ENCODE results near the gene FGG. TPM values are rescaled to one million over a fixed set of nuclear protein-coding genes. Genes with fewer than 3 reads are reported as not detected.

The FGG gene
- total RNA-seq, 4 donors from 2014 or later, result not detected

DNA sequence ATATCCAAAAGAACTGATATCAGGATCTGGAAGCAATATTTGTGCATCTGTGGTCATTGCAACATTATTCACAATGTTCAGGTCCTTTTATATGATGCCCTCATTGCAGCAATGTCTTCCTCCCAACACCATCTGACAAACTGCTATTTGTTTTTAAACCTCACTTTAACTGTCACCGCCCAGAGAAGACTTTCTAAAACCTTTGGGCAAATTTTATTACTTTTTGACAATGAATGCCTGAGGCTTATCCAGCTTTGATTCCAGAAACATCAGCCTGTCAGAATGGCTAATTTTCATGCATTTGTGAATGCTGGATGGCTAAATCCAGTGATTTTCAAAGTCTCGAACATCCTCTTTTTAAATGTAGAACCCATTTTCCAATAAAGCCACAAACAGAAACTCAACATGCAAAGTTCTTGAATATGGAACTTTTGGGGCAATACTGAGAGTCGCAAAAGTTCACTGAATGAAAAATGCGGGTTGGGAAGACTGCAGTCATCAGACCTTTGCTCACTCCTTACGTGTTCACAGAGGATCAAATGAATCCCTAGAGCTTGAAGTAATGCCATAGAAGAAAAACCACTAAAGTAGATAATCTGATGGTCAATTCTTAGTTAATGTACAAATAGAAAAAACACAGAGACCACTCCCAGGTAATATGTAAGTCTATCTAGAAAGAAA is 39.1 kb downstream of the FGG start:
- intact Hi-C loops (cut with DNase I; ENCODE audit: low total_unique reads), result no loop called here
- DNase-seq, result no peak

DNA sequence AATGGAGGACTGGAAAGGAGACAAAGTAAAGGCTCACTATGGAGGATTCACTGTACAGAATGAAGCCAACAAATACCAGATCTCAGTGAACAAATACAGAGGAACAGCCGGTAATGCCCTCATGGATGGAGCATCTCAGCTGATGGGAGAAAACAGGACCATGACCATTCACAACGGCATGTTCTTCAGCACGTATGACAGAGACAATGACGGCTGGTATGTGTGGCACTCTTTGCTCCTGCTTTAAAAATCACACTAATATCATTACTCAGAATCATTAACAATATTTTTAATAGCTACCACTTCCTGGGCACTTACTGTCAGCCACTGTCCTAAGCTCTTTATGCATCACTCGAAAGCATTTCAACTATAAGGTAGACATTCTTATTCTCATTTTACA is 42.9 kb downstream of the FGG start:
- Histone ChIP-seq H3K4me3 (no peak overlapping the region), H3K4me1 (no peaks in the 10 kb centered on the region), H3K27me3 (no peaks in the 10 kb centered on the region), H3K27ac (no peak overlapping the region), H3K36me3 (no peaks in the 10 kb centered on the region), H3K9me3 (no peaks in the 10 kb centered on the region)
- 91% methylated on average over 5 of the region's 5 CpGs for WGBS, 2 donors (ENCODE audit: low coverage in 1 of 2)
- TF ChIP-seq POLR2AphosphoS5 (IDR thresholded peaks at IDR 0.05) (no peak), POLR2A (IDR thresholded peaks at IDR 0.05) (no peak), EP300 (IDR thresholded peaks at IDR 0.05; ENCODE audit: low read depth) (no peak)
- TF ChIP-seq, protein P1, sequence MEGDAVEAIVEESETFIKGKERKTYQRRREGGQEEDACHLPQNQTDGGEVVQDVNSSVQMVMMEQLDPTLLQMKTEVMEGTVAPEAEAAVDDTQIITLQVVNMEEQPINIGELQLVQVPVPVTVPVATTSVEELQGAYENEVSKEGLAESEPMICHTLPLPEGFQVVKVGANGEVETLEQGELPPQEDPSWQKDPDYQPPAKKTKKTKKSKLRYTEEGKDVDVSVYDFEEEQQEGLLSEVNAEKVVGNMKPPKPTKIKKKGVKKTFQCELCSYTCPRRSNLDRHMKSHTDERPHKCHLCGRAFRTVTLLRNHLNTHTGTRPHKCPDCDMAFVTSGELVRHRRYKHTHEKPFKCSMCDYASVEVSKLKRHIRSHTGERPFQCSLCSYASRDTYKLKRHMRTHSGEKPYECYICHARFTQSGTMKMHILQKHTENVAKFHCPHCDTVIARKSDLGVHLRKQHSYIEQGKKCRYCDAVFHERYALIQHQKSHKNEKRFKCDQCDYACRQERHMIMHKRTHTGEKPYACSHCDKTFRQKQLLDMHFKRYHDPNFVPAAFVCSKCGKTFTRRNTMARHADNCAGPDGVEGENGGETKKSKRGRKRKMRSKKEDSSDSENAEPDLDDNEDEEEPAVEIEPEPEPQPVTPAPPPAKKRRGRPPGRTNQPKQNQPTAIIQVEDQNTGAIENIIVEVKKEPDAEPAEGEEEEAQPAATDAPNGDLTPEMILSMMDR (IDR thresholded peaks at IDR 0.05), result no peak
- intact Hi-C loops (cut with DNase I; ENCODE audit: low total_unique reads) (no loop called here), in situ Hi-C loops (cut with MboI; ENCODE audit: low pct_ligation_motif_present in 1 of 4, low pct_unique_long_range_greater_than_20kb in 1 of 4, low sequenced_read_pairs in 3 of 4) (loop anchor here in 2 of 4 donors (25.0 kb wide), 1 partner anchor 793 kb away; no protein-coding TSS in a partner anchor)
- no peak for DNase-seq

More for the DNA sequence above, 39.1 kb downstream of the FGG start:
- H3K27me3 ChIP-seq, result no peaks in the 10 kb centered on the region
- no peak overlapping the region for H3K27ac ChIP-seq
- H3K4me3 ChIP-seq, result no peak overlapping the region
- H3K36me3 ChIP-seq, result no peaks in the 10 kb centered on the region
- H3K9me3 ChIP-seq, result no peaks in the 10 kb centered on the region
- TF ChIP-seq EP300 (IDR thresholded peaks at IDR 0.05; ENCODE audit: low read depth) (no peak), POLR2A (IDR thresholded peaks at IDR 0.05) (no peak)
- TF ChIP-seq, protein P1 (IDR thresholded peaks at IDR 0.05), result no peak
- WGBS, 2 donors (ENCODE audit: low coverage in 1 of 2), result 79 to 86% methylated on average over 3 to 5 of the region's 5 CpGs
- H3K4me1 ChIP-seq, result no peaks in the 10 kb centered on the region
- in situ Hi-C loops (cut with MboI; ENCODE audit: low pct_ligation_motif_present in 1 of 4, low pct_unique_long_range_greater_than_20kb in 1 of 4, low sequenced_read_pairs in 3 of 4), result loop anchor here in 2 of 4 donors (25.0 kb wide), 1 partner anchor 789 kb away; no protein-coding TSS in a partner anchor

DNA sequence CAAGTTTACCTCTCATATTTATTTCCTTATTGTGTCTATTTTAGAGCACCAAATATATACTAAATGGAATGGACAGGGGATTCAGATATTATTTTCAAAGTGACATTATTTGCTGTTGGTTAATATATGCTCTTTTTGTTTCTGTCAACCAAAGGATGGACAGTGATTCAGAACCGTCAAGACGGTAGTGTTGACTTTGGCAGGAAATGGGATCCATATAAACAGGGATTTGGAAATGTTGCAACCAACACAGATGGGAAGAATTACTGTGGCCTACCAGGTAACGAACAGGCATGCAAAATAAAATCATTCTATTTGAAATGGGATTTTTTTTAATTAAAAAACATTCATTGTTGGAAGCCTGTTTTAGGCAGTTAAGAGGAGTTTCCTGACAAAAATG is 43.4 kb downstream of the FGG start:
- H3K27ac ChIP-seq, result no peak overlapping the region
- in situ Hi-C loops (cut with MboI; ENCODE audit: low pct_ligation_motif_present in 1 of 4, low pct_unique_long_range_greater_than_20kb in 1 of 4, low sequenced_read_pairs in 3 of 4), result loop anchor here in 2 of 4 donors (25.0 kb wide), 1 partner anchor 793 kb away; no protein-coding TSS in a partner anchor
- H3K36me3 ChIP-seq, result no peaks in the 10 kb centered on the region
- DNase-seq, result no peak
- intact Hi-C loops (cut with DNase I; ENCODE audit: low total_unique reads), result no loop called here
- H3K27me3 ChIP-seq, result no peaks in the 10 kb centered on the region
- no peaks in the 10 kb centered on the region for H3K4me1 ChIP-seq
- 25 to 31% methylated on average over 3 of the region's 3 CpGs for WGBS, 2 donors (ENCODE audit: low coverage in 1 of 2)
- TF ChIP-seq POLR2AphosphoS5 (IDR thresholded peaks at IDR 0.05), result no peak
- TF ChIP-seq POLR2A (IDR thresholded peaks at IDR 0.05), result no peak
- no peak overlapping the region for H3K4me3 ChIP-seq
- H3K9me3 ChIP-seq, result no peaks in the 10 kb centered on the region

DNA sequence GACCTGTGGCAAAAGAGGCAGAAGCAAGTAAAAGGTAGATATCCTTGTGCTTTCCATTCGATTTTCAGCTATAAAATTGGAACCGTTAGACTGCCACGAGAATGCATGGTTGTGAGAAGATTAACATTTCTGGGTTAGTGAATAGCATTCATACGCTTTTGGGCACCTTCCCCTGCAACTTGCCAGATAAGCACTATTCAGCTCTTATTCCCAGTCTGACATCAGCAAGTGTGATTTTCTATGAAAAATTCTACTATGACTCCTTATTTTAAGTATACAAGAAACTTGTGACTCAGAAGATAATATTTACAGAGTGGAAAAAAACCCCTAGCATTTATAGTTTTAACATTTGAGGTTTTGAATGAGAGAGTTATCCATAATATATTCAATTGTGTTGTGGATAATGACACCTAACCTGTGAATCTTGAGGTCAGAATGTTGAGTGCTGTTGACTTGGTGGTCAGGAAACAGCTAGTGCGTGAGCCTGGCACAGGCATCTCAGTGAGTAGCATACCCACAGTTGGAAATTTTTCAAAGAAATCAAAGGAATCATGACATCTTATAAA is 45.7 kb downstream of the FGG start:
- Histone ChIP-seq H3K4me1 (no peaks in the 10 kb centered on the region), H3K27me3 (no peaks in the 10 kb centered on the region), H3K36me3 (no peaks in the 10 kb centered on the region), H3K4me3 (no peak overlapping the region), H3K27ac (no peak overlapping the region), H3K9me3 (no peaks in the 10 kb centered on the region)
- DNase-seq, result no peak
- intact Hi-C loops (cut with DNase I; ENCODE audit: low total_unique reads) (no loop called here), in situ Hi-C loops (cut with MboI; ENCODE audit: low pct_ligation_motif_present in 1 of 4, low pct_unique_long_range_greater_than_20kb in 1 of 4, low sequenced_read_pairs in 3 of 4) (loop anchor here in 2 of 4 donors (25.0 kb wide), 1 partner anchor 796 kb away; no protein-coding TSS in a partner anchor)
- no peak for TF ChIP-seq POLR2AphosphoS5 (IDR thresholded peaks at IDR 0.05)
- no peak for TF ChIP-seq EP300 (IDR thresholded peaks at IDR 0.05; ENCODE audit: low read depth)
- TF ChIP-seq POLR2A (IDR thresholded peaks at IDR 0.05), result no peak
- TF ChIP-seq, protein P1 (IDR thresholded peaks at IDR 0.05), result no peak
- 78 to 85% methylated on average over 5 of the region's 5 CpGs for WGBS, 2 donors (ENCODE audit: low coverage in 1 of 2)

Data from transverse colon (tissue), 4 donors.